Dedifferentiated amniotic fluid mesenchymal stem cell (primary cell): ENCODE results near the gene TLE6.
"Not testable (repeated sequence)": the region's sequence is repeated elsewhere in the genome, so short reads cannot be mapped to it uniquely, and the experiment has no call there.

Experiments
- DNase-seq: peaks from one replicate; pipeline ENCODE4 v3.0.0-alpha.2; 2016; ENCODE audit errors: extremely low spot score

TLE6 gene

DNA sequence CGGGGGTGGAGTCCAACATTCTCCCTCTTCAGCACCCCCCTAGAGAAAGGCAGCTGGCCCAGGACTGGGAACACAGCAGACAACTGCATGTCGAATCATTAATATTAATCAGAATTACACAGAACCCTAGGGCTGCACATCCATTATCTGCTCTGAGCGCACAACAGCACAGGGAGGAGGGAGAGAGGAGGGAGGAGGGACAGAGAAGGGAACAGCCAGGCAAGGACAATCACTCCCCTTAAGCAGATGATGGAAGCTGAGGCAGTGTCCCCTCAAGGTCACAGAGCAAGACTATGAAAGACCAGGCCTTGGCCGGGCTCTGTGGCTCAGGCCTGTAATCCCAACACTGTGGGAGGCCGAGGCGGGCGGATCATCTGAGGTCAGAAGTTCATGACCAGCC, 25.7 kb downstream of the TLE6 start:
- DNase-seq, result no peak

DNA sequence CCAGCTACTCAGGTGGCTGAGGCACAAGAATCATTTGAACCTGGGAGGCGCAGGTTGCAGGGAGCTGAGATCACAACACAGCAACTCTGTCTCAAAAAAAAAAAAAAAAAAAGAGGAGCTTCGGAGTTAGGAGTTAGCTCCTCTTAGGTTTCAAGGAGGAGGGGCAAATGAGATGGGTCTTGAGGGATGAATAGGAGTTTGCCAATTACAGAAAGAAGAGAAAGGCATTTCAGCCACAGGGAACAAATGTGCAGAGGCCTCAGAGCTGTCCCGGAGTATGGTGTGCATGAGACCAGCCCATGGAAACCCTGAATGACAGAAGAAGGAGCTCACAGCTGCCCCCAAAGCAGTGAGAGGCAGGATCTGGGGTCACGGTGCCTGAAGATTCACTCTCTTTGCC, 27.2 kb downstream of the TLE6 start:
- DNase-seq, result no peak

DNA sequence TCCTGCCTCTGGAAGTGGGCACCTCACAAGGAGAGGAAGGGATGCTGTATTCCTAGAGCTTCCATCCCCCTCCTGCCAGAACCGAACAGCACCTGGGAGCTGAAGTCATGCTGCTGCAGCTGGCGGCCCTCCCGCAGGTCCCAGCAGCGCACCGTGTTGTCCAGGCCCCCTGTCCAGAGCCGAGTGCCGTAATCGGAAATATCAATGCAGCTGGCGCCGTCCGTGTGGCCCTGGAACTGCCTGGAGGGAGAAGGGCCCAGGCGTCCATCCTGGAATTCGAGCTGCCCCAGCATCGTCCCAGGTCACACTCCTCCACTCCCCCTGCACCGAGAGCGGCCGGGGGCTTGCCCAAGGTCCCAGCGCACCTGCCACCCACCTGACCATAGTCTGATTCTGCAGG, 28.0 kb downstream of the TLE6 start:
- DNase-seq, result no peak

DNA sequence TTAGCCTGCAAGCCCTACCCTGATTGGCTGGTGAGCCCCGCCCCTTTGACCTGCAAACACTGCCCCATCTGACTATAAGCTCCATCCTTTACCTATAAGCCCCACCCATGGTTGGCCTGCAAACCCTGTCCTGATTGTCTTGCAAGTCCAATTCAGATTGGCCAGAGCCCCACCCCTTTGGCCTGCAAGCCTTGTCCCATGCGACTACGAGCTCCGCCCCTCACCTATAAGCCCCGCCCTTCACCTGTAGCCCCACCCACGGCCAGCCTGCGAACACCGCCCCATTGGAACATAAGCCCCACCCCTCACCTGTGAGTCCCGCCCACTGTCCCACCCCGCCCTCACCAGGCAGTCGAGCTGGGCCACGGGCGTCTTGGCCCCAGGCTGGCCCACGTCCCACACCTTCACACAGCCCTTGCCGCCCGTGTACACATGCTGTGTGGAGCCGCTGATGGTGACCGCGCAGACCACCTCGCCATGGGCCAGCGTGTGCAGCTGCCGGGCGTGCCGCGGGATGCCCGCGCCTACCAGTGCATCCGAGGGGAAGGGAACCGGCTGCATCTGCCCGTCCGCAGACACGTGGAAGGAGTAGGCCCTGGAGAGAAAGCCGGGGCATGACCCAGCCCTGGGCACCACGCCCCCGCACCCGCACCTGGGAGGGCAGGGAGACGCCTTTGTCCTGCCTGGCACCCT, 28.9 kb downstream of the TLE6 start:
- DNase-seq, result no peak

DNA sequence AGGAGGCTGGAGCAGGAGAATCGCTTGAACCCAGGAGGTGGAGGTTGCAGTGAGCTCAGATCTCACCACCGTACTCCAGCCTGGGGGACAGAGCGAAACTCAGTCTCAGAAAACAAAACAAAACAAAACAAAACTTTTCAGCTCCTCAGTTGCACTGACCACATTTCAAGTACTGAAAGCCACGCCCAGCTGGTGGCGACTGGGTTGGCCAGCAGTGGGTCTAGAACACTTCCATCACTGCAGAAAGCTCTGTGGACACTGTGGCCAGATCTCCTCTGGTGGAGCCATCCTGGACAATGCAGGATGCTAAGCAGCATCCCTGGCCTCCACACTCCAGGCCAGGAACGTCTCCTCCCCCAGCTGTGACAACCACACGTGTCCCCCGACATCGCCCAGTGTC, 30.6 kb downstream of the TLE6 start:
- no peak for DNase-seq

DNA sequence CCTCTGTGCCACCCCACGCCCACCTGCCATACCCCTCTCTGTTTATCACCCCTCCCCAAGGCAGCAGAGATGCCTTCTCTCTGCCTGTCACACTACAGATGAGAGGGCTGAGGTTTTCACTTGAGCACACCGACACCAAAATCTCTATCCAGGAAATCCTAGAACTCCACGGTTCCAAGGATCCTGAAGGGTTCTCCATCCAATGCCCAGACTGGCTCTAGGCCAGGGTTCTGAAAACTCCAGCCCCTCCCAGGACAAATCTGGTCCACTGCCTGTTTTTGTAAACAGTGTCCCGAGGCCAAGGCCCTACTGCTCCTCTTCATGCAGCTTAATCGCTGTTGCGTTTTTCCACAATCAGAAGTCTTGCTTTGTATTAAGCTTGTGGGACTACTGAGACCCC, 31.6 kb downstream of the TLE6 start:
- no peak for DNase-seq

DNA sequence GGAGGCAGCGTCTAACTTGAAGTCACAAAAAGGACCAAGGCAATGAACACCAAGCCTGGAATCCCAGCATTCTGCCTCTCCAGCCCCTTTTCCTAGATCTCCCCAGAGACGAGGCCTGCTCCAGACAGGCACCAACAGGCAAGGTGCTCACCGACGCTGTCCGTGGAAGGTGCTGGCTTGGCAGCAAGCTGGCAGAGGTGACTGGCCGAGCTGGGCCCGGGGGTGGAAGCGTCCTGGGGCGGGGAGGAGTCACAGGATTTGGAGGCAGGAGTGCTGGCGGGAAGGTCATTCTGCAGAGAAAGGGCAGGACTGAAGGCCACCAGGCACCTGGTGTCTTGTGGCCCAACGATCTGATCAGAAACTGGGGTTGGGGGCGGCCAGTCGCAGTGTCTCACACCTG, 33.5 kb downstream of the TLE6 start:
- DNase-seq, result no peak

DNA sequence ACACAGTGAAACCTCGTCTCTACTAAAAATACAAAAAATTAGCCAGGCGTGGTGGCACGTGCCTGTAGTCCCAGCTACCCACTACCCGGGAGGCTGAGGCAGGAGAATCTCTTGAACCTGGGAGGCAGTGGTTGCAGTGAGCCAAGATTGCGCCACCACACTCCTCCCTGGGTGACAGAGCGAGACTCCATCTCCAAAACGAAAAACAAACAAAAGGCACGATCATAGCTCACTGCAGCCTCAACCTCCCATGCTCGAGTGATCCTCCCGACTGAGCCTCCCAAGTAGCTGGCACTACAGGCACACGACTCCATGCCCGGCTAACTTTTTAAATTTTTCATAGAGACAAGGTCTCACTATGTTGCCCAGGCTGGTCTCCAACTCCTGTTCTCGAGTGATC, 34.7 kb downstream of the TLE6 start:
- DNase-seq, result not testable (repeated sequence)

DNA sequence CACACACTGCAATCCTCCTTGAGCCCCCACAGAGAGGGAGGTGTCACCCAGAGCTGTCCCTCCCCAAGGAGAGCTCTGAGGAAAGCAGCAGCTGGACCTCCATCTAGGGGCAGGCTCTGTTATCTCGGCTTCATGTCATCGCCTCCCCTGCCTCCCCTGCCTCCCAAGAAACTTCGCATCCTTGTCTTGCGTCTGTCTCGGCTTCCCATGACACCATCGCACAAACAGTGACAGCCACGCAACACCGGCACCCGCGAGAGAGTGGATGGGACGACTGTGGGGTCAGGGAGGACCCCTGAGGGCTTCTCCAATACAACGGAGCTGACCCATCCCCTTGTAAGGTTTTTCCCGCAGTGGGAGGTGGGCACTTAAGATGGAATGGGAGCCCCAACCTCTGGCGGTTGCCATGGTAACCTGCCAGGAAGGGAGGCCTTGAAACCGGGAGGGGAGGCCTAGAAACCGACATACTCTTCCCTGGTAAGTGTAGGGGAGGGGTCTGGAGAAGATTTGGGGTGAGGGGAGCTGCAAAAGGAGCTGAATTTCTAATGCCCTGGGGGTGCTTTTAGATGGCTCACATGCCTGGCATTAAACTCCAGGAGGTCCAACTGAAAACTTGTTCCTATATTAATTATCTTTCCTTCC, 35.4 kb downstream of the TLE6 start:
- DNase-seq, result no peak

DNA sequence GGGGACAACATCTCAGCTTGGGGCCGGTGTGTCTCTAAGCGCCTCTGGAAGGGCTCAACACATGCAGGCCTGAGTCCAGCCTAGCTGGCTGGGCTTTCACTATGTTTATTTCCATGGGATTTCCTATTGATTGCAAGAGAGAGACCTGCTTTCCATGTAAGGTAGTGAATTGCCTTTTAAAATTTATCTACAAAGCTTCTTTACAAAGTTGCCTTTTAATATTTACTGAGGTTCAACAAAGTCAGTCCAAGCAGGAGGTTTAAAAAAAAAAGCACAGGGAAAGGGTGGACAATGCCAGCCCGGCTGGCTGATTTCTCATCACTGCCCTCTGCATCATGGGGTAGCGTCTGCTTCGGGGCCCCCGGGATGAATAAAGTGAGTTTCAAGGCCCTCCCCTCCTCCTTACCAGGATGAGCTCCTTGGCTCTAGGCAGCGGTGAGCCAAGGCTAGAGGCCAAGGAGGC, 35.9 kb downstream of the TLE6 start:
- no peak for DNase-seq

DNA sequence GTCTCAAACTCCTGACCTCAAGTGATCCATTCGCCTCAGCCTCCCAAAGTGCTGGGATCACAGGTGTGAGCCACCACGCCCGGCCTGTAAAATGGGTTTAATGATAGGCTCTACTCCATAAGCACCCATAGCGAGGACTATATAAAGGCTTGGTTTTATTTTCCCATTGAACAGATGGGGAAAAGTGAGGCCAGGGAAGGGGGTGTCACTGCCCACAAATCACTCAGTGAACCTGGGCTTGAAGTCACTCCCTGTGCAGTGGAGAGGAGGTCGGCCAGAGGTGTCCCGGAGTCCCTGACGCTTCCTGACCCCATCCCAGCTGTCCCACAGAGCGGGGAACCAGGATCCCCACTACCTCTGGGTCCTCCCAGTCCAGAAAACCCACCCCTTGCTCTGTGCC, 36.8 kb downstream of the TLE6 start:
- DNase-seq, result no peak

DNA sequence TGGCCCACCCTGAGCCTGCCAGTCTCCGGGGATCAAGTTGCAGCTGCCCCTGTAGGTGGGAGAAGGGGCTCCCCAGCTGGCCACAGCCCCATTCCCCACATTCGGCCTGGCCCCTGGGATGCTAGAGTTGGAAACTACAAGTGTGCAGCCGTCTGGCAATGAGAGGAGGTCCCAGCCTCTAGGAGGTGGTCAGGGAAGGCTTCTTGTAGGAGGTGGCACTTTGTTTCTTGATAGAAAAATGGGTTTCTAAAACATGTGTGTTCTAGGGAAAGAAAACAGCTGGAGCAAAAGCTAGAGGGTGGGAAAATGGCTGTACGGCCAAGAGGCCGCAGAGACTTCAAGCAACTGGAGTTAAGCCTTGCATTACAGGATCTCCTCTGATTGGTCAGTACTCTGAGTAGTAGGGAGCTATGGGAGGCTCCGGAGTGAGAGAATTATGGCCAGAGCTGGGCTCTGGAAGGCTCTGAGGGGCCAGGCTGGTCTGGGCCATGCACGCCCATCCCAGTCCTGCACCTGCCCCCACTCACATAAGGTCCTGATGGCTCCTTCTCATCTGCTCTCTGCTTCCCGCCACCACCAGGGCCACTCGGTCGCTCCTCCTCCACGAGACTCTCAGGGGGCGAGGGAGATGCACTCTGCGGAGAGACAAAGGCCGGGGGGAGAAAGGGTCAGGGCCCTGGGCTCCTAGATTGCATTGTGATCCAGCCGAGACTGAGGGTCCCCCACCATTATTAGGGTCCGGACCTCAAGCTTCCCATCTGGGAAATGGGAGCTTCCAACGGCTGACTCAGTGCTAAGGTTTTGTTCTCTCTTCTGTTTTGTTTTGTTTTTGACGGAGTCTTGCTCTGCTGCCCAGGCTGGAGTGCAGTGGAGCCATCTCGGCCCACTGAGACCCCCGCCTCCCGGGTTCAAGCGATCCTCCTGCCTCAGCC, 38.0 kb downstream of the TLE6 start:
- DNase-seq, result no peak

DNA sequence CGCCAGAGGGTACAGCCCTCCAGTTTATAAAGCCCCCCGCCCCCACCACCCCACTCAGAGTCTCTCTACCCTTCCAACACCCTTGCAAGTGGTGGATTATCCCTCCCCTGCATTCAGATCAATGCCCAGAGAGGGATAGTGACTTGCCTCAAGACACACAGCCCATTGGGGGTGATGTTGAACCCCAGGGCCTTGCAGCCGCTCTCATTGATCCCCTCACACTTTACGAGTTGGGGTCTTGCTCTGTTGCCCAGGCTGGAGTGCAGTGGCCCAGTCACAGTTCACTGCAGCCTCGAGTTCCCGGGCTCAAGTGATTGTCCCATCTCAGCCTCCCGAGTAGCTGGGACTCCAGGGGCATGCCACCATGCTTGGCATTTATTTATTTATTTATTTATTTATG, 40.6 kb downstream of the TLE6 start:
- no peak for DNase-seq

DNA sequence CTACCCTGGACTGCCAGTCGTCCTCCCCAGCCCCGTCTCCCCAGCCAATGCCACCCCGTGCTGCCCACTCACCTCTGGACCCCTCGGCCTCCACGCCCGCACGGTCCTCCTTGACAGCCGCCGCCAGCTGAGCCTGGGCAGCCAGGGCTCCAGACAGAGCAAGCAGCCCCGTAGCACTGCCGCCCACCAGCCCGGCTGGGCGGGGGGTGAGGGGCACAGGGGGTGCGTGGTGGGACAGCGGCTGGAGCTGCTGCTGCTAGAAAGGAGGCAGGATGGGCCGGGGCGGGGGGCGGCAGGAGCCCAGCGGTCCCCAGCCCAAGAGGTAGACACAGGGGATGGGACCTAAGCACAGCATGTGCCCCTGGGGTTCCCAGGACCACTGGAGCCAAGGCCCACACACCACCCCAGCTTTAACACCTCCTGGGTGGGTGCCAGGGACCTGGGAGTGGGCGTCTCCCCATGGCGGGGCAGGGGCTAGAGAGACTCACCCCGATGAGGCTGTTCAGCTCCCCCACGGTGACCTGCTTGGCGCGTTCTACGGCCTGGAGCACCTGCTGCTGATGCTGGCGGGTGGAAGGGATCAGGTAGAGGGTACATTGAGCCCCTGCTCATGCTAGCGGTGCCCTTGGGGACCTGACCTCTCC, 42.0 kb downstream of the TLE6 start:
- DNase-seq, result no peak

DNA sequence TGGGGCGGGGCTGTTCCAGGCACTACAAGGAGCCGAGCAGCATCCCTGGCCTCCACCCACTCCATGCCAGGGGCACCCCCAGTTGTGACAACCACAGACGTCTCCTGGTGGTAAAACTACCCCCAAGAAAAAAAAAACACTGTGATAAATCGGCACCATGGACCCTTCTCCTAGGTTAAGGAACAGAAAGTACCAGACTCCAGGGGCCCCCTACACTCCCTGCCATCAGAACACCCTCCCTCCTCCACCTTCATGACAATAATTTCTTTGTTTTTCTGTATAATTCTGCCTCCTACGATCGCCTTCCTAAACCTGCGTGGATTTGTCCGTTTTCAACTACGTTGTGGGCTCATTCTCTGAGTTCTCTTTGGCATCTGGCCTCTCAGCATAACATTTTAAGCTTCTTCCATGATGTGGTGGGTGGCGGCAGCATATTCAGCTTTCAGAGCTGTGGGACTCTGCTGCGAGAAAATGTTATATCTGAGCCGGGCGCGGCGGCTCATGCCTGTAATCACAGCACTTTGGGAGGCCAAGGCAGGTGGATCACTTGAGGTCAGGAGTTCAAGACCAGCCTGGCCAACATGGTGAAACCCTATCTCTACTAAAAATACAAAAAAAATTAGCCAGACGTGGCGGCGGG, 43.1 kb downstream of the TLE6 start:
- DNase-seq, result no peak

DNA sequence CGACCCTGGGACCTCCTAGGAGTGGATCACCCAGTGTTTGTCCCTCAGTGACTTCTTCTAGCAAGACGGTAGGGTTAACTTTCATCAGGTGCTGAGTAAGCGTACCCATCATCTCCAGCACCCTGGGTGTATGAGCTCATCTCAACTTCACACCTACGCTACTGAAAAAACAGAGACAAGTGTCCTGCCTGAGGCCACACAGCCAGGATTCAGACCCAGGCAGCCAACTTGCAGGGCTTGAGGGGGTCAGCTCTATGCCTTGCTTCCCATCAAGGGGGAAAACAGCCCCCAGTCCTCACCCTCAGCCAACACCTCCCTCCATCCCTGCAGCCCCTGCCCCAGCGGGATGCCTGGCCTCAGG, 47.1 kb downstream of the TLE6 start:
- DNase-seq, result no peak

DNA sequence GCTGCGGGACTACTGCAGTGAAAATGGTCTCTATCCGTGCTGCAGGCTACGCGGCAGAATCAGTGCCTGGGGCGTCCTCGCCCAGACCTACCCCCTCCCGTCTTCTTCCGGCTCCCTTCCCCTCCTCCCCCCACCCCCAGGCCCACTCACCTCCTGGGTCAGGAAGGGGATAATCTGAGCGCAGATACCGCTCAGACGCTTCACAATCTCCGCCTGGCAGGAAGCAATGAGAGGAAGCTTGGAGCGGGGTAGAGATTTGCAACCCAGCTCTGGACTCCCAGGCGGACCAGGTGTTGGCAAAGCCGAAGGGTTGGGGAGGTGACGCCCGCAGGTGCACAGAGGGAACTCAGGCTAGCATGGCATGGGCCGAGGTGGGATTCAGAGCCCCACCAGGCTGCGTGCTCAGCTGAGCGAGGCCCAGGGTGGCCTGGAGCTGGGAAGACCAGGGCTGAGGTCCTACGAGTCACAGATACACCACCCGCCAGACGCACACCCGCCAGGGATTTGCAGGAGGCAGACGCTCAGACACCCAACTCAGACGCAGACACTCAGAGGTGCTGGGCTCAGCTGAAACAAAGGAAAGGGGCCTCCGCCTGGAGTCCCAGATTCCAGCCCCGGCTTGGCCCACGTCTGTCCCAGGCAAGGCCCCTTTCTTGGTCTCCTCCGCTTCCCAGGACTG, 47.6 kb downstream of the TLE6 start:
- DNase-seq, result no peak

DNA sequence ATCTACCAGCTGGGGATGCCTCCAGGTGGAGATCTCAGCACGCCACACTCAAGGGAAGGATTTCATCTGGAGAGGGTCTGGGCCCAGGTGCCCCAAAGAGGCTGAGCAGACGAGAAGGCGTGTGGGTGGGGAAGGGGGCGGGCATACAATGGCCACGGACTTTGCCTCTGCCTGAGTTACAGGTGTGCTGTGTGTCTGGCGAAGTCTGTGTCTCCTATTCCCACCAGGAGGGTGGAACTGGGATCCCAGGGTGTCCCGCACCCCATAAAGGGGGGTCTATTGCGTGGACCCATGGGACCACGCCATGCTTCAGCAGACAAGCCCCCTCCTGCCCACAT, 48.2 kb downstream of the TLE6 start:
- no peak for DNase-seq

DNA sequence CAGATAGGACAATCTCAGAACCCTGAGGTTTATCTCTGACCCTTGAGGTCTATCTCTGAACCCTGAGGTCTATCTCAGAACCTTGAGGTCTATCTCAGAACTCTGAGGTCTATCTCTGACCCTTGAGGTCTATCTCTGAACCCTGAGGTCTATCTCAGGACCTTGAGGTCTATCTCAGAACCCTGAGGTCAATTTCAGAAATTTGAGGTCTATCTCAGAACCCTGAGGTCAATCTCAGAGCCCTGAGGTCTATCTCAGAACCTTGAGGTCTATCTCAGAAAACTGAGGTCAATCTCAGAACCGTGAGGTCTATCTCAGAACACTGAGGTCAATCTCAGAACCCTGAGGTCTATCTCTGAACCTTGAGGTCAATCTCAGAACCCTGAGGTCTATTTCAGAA, 49.4 kb downstream of the TLE6 start:
- no peak for DNase-seq

DNA sequence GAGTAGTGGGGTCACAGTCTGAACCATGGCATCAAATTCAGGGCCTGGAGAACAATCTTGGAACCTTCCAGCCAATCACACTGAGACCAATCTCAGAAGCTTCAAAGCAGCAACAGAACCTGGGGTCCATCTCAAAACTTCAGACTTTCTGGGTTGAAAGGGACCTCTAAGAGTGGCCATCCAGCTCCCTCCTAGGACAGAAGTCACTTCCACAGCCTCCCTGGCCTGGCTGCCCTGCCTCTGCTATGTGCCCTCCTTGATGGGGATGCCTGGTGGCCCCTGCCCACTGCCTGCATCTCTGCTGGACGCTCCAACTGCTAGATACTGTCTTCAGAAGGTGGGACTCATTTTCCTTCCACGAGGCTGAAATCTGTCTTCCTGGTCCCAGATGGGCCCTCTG, 49.9 kb downstream of the TLE6 start:
- DNase-seq, result no peak

DNA sequence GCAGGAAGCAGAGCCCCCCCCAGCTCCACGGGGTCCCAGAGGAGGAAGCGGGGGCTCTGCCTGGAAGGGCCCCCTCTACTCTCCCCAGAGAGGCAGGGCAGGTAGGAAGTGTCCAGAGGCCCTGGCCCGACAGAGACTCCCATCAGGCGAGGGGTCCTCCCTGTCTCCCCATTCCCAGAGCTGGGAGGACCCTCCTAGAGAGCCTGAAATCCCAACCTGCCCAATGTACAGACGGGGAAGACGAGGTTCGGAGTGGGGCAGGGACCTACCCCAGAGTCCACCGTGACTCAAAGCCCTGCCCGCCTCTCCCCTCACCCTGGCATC, 50.6 kb downstream of the TLE6 start:
- DNase-seq, result no peak
